Islet precursor cell (in vitro differentiated cells): Measurements from ENCODE around the gene NDUFA5.

Source experiments
- DNase-seq: peaks from one replicate; pipeline ENCODE4 v3.0.0-alpha.2; 2018

Gene NDUFA5

GRCh38 chr7:123557398-123558288 lies at the start of gene NDUFA5:
Gene NDUFA5, minus strand, starts transcription at chr7:123557818. Its CDS starts 23 bp downstream, at chr7:123557795.
- DNase-seq, result peak; percentile 99

- DNase-seq, result no peak
Measured at GRCh38 chr7:123604739-123605138, 47.1 kb upstream of the NDUFA5 start.

GRCh38 chr7:123602648-123603047 lies 45.0 kb upstream of the NDUFA5 start:
- no peak for DNase-seq

GRCh38 chr7:123601530-123601929 lies 43.9 kb upstream of the NDUFA5 start, which contains the start of gene ASB15:
Gene ASB15, plus strand, starts transcription at chr7:123601821. Its CDS starts 12,682 bp downstream, at chr7:123614503.
- no peak for DNase-seq

GRCh38 chr7:123600876-123601275 lies 43.3 kb upstream of the NDUFA5 start:
- DNase-seq, result no peak

- no peak for DNase-seq
Measured at GRCh38 chr7:123599766-123600165, 42.1 kb upstream of the NDUFA5 start.

GRCh38 chr7:123598657-123599056 lies 41.0 kb upstream of the NDUFA5 start:
- no peak for DNase-seq

- peak; percentile 86 for DNase-seq
Measured at GRCh38 chr7:123594813-123595241, 37.2 kb upstream of the NDUFA5 start.

- DNase-seq, result no peak
Measured at GRCh38 chr7:123588376-123588775, 30.8 kb upstream of the NDUFA5 start.

- DNase-seq, result no peak
Measured at GRCh38 chr7:123583821-123584220, 26.2 kb upstream of the NDUFA5 start.

GRCh38 chr7:123581162-123581459 lies 23.5 kb upstream of the NDUFA5 start:
- no peak for DNase-seq

- peak; percentile 68 for DNase-seq
Measured at GRCh38 chr7:123580406-123581161, 23.0 kb upstream of the NDUFA5 start.

- DNase-seq, result no peak
Measured at GRCh38 chr7:123579416-123579815, 21.8 kb upstream of the NDUFA5 start.

- no peak for DNase-seq
Measured at GRCh38 chr7:123573896-123574467, 16.4 kb upstream of the NDUFA5 start.

GRCh38 chr7:123573341-123573740 lies 15.7 kb upstream of the NDUFA5 start:
- no peak for DNase-seq

GRCh38 chr7:123571684-123572083 lies 14.1 kb upstream of the NDUFA5 start:
- no peak for DNase-seq

- no peak for DNase-seq
Measured at GRCh38 chr7:123571187-123571586, 13.6 kb upstream of the NDUFA5 start.

GRCh38 chr7:123570390-123571182 lies 13.0 kb upstream of the NDUFA5 start:
- DNase-seq, result peak; percentile 65

- no peak for DNase-seq
Measured at GRCh38 chr7:123569352-123570010, 11.9 kb upstream of the NDUFA5 start.

GRCh38 chr7:123562121-123562520 lies 4.5 kb upstream of the NDUFA5 start:
- DNase-seq, result no peak

GRCh38 chr7:123558289-123558874 lies 764 bp upstream of the NDUFA5 start:
- no peak for DNase-seq

- no peak for DNase-seq
Measured at GRCh38 chr7:123557016-123557397, 611 bp downstream of the NDUFA5 start.
